GM23248 (cell line): ENCODE measurements around the gene CEP112.

ENCODE experiments used
- EZH2 ChIP-seq: fragments of 200-600 bp; sonication (generic); IDR thresholded peaks from 2 replicates; pipeline ENCODE4 v1.6.1; 2018; ENCODE audit warnings: antibody characterized with exemption, mild to moderate bottlenecking; ENCODE audit not compliant: insufficient read depth, poor library complexity, severe bottlenecking
- EZH2phosphoT487 ChIP-seq: fragments of 200-600 bp; sonication (generic); IDR thresholded peaks from 2 replicates; pipeline ENCODE4 v1.6.1; 2018; ENCODE audit warnings: antibody characterized with exemption, moderate library complexity, mild to moderate bottlenecking, low read depth; ENCODE audit not compliant: insufficient read depth

DNA sequence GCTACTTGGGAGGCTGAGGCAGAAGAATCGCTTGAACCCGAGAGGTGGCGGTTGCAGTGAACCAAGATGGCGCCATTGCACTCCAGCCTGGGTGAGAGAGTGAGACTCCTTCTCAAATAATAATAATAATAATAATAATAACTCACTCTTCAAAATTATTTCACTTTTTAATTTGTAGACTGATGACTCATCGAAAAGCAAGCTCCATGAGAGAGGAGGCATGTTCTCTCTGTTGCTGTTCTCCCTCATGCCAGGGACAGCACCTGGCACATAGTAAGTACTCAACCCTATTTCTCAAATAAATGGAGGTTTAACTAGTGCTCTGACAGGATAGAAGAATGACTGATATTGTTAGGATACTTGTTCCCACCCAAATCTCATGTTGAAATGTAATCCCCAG is 265.3 kb downstream of the CEP112 start:
- TF ChIP-seq EZH2 (no peak), EZH2phosphoT487 (no peak)
